SK-N-SH (cell line): ENCODE results near the gene SMAD7. TPM values are rescaled to one million over a fixed set of nuclear protein-coding genes. Genes with fewer than 3 reads are reported as not detected.

Source experiments
- CTCF ChIA-PET: fragments of 300-600, 350-600 bp; formaldehyde crosslinking; extraction: SDS; loops from one replicate; lab custom pipeline; 2021; lab: Yijun Ruan, JAX
- POLR2A ChIA-PET: fragments of 350-600 bp; sonication (Branson Sonifier 250); formaldehyde crosslinking; extraction: SDS; loops from one replicate; lab custom pipeline; 2020; ENCODE audit warnings: antibody characterized with exemption, inconsistent platforms; lab: Yijun Ruan, JAX
- DNase-seq: peaks from one replicate; pipeline ENCODE4 v3.0.0; 2012
- H2AFZ ChIP-seq: fragments of 200-600 bp; sonication (generic); 2 replicates; pipeline ENCODE4 v1.8.1; 2016; ENCODE audit warnings: antibody characterized with exemption, mild to moderate bottlenecking, low read depth
- H3F3A ChIP-seq: fragments of 200-600 bp; sonication (generic); replicated peaks from 2 replicates; pipeline ENCODE3; 2016; ENCODE audit warnings: antibody characterized with exemption, mild to moderate bottlenecking; ENCODE audit not compliant: insufficient read depth
- H3K27ac ChIP-seq, 2 experiments: fragments of 200-500 bp in 1 of 2; fragments of 200-600 bp in 1 of 2; sonication (Bioruptor generic) in 1 of 2; sonication (generic), shearing (Covaris generic) in 1 of 2; 2 replicates each; pipeline versions ENCODE4 v1.5.1 to v1.6.1; 2014 to 2016; ENCODE audit warnings: low read depth in 2 of 2, inconsistent platforms in 1 of 2, low read length in 1 of 2, mild to moderate bottlenecking in 1 of 2, mixed read lengths in 1 of 2
- H3K27me3 ChIP-seq: fragments of 200-600 bp; sonication (generic), shearing (Covaris generic); 2 replicates; pipeline ENCODE4 v1.6.1; 2016; ENCODE audit warnings: mixed run types; ENCODE audit not compliant: insufficient read depth
- H3K36me3 ChIP-seq, 2 experiments: fragments of 200-500 bp in 1 of 2; fragments of 200-600 bp in 1 of 2; sonication (Bioruptor generic) in 1 of 2; sonication (generic) in 1 of 2; replicated peaks in 1 of 2; 2 replicates each; pipeline versions ENCODE3 to v1.5.1; 2014 to 2016; ENCODE audit warnings: low read length in 1 of 2, mild to moderate bottlenecking in 1 of 2; ENCODE audit not compliant: insufficient read depth in 2 of 2, control insufficient read depth in 1 of 2
- H3K4me1 ChIP-seq, 2 experiments: fragments of 200-500 bp in 1 of 2; fragments of 200-600 bp in 1 of 2; sonication (Bioruptor generic) in 1 of 2; sonication (generic), shearing (Covaris generic) in 1 of 2; 2 replicates each; pipeline versions ENCODE4 v1.5.1 to v1.6.1; 2014 to 2016; ENCODE audit warnings: low read depth in 1 of 2, low read length in 1 of 2, mixed run types in 1 of 2; ENCODE audit not compliant: insufficient read depth in 2 of 2, control insufficient read depth in 1 of 2
- H3K4me2 ChIP-seq: fragments of 200-600 bp; sonication (generic), shearing (Covaris generic); 2 replicates; pipeline ENCODE4 v1.6.1; 2017; ENCODE audit warnings: mixed run types
- H3K4me3 ChIP-seq, 2 experiments: fragments of 200-500 bp in 1 of 2; fragments of 200-600 bp in 1 of 2; sonication (Bioruptor generic) in 1 of 2; sonication (generic), shearing (Covaris generic) in 1 of 2; 2 replicates each; pipeline versions ENCODE4 v1.5.1 to v1.8.1; 2014 to 2016; ENCODE audit warnings: low read depth in 2 of 2, inconsistent platforms in 1 of 2, low read length in 1 of 2, mild to moderate bottlenecking in 1 of 2, mixed read lengths in 1 of 2, moderate library complexity in 1 of 2
- H3K79me2 ChIP-seq: fragments of 200-600 bp; sonication (generic); 2 replicates; pipeline ENCODE4 v1.8.1; 2017; ENCODE audit warnings: mild to moderate bottlenecking; ENCODE audit not compliant: insufficient read depth
- H3K9ac ChIP-seq: fragments of 200-600 bp; sonication (generic); 2 replicates; pipeline ENCODE4 v1.6.1; 2017; ENCODE audit warnings: mixed run types
- H3K9me2 ChIP-seq: fragments of 200-600 bp; sonication (generic); 2 replicates; pipeline ENCODE4 v1.6.1; 2017; ENCODE audit warnings: mixed run types
- H3K9me3 ChIP-seq: fragments of 200-600 bp; sonication (generic); 2 replicates; pipeline ENCODE4 v1.6.1; 2017; ENCODE audit warnings: mixed run types, mild to moderate bottlenecking, moderate library complexity
- H4K20me1 ChIP-seq: fragments of 200-600 bp; sonication (generic); 2 replicates; pipeline ENCODE4 v1.6.1; 2017; ENCODE audit warnings: mild to moderate bottlenecking, mixed run types; ENCODE audit not compliant: insufficient read depth
- CHD2 ChIP-seq: fragments of 150-350 bp; IDR thresholded peaks from 2 replicates; pipeline ENCODE4 v1.6.1; 2018; ENCODE audit warnings: low read length; ENCODE audit not compliant: partially characterized antibody
- ELF1 ChIP-seq: IDR thresholded peaks from 2 replicates; pipeline ENCODE4 v1.4.0; 2012
- EP300 ChIP-seq, 2 experiments: IDR thresholded peaks; 2 replicates each; pipeline versions ENCODE4 v1.4.0 to v1.6.1; 2012; ENCODE audit warnings: borderline replicate concordance in 1 of 2, low read depth in 1 of 2, low read length in 1 of 2
- EZH2phosphoT487 ChIP-seq: fragments of 200-600 bp; sonication (generic); IDR thresholded peaks from 2 replicates; pipeline ENCODE4 v1.6.1; 2017; ENCODE audit warnings: low read depth, mixed run types, mild to moderate bottlenecking, antibody characterized with exemption, moderate library complexity, borderline replicate concordance
- FOXJ3 ChIP-seq: sonication (generic); formaldehyde crosslinking; IDR thresholded peaks from 2 replicates; pipeline ENCODE4 v1.5.1; 2020; ENCODE audit warnings: mild to moderate bottlenecking, missing genetic modification reagents
- FOXM1 ChIP-seq: IDR thresholded peaks from 2 replicates; pipeline ENCODE4 v1.4.0; 2012; ENCODE audit warnings: low read depth, mild to moderate bottlenecking
- GABPA ChIP-seq: IDR thresholded peaks from 2 replicates; pipeline ENCODE4 v1.4.0; 2012; ENCODE audit warnings: low read depth, mild to moderate bottlenecking
- IRF3 ChIP-seq: fragments of 150-350 bp; IDR thresholded peaks from 2 replicates; pipeline ENCODE4 v1.6.1; 2016; ENCODE audit warnings: mild to moderate bottlenecking, low read depth, low read length
- JUND ChIP-seq: IDR thresholded peaks from 2 replicates; pipeline ENCODE4 v1.4.0; 2012
- NFIC ChIP-seq: IDR thresholded peaks from 2 replicates; pipeline ENCODE4 v1.4.0; 2012; ENCODE audit warnings: borderline replicate concordance
- POLR2AphosphoS5 ChIP-seq: IDR thresholded peaks from 2 replicates; pipeline ENCODE4 v1.6.1; 2012; ENCODE audit warnings: low read depth, low read length
- RXRA ChIP-seq: IDR thresholded peaks from 2 replicates; pipeline ENCODE4 v1.4.0; 2012; ENCODE audit warnings: low read depth, mild to moderate bottlenecking, borderline replicate concordance
- SIN3A ChIP-seq: IDR thresholded peaks from 2 replicates; pipeline ENCODE4 v1.6.1; 2012; ENCODE audit warnings: low read depth, mild to moderate bottlenecking, low read length, moderate library complexity, borderline replicate concordance
- SMC3 ChIP-seq: IDR thresholded peaks from 2 replicates; pipeline ENCODE4 v1.6.1; 2012; ENCODE audit warnings: low read depth, low read length, improper control_type of control experiment
- TAF1 ChIP-seq: IDR thresholded peaks from 2 replicates; pipeline ENCODE4 v1.6.1; 2012; ENCODE audit warnings: low read depth, mild to moderate bottlenecking, low read length, moderate library complexity, borderline replicate concordance
- TEAD4 ChIP-seq: IDR thresholded peaks from 2 replicates; pipeline ENCODE4 v1.4.0; 2012; ENCODE audit warnings: mild to moderate bottlenecking, borderline replicate concordance; ENCODE audit not compliant: insufficient read depth
- USF1 ChIP-seq: IDR thresholded peaks from 2 replicates; pipeline ENCODE4 v1.4.0; 2012; ENCODE audit warnings: low read depth, borderline replicate concordance
- USF2 ChIP-seq: fragments of 150-350 bp; IDR thresholded peaks from 2 replicates; pipeline ENCODE4 v1.6.1; 2017; ENCODE audit warnings: antibody characterized with exemption, low read length, low read depth, borderline replicate concordance
- WGBS: methylation state at CpG from one replicate; pipeline ENCODE4 v1.1.6; 2017; ENCODE audit warnings: low lambda C conversion rate; 5-methylcytosine and 5-hydroxymethylcytosine counted together
- polyA plus RNA-seq, 3 experiments: library from polyadenylated mRNA; depleted of rRNA; stranded (reverse); fragments of >200 nt; gene quantifications; 2 replicates each; pipeline ENCODE4 v1.2.3, GENCODE V29; 2012

The SMAD7 gene
- polyA plus RNA-seq (2012; rRNA removed) = 19.1 and 20.0 TPM in 2 replicates
- 11.3 and 14.5 TPM in 2 replicates for polyA plus RNA-seq (2012; cell fraction: cytosol; rRNA removed)
- 15.2 and 26.8 TPM in 2 replicates for polyA plus RNA-seq (2012; cell fraction: nucleus; rRNA removed)

GRCh38 chr18:48950536-48951447, at the start of gene SMAD7:
Gene SMAD7, minus strand, starts transcription at chr18:48950965. Its CDS starts 541 bp downstream, at chr18:48950424.
- peaks cover 53% of the 10 kb centered on the region for H4K20me1 ChIP-seq
- H3K9me2 ChIP-seq = no peaks in the 10 kb centered on the region
- peak within 1 kb of the TSS; percentile 92 to 98 for H3K4me3 ChIP-seq
- WGBS = 1% methylated on average over 30 of the region's 71 CpGs
- DNase-seq = peak; percentile 52
- TF ChIP-seq POLR2AphosphoS5 (0 out of 2 replicates have a peak, but pooled peaks have one; percentile 1), GABPA (no peak), RXRA (no peak), USF2 (no peak), IRF3 (no peak), ELF1 (no peak), TEAD4 (no peak), FOXJ3 (no peak), FOXM1 (no peak), TAF1 (no peak), USF1 (no peak), NFIC (0 out of 2 replicates have a peak, but pooled peaks have one; percentile 2), EP300 (IDR thresholded peaks at IDR 0.05; ENCODE audit: borderline replicate concordance in 1 of 2, low read depth in 1 of 2, low read length in 1 of 2) (no peak), SIN3A (0 out of 2 replicates have a peak, but pooled peaks have one; percentile 39), JUND (no peak), EZH2phosphoT487 (no peak), SMC3 (no peak), CHD2 (no peak)
- TF ChIP-seq, all 33 proteins: peak for 3
- Histone ChIP-seq H2AFZ (no peak within 1 kb of the TSS), H3K4me2 (peak within 1 kb of the TSS; percentile 91), H3K4me1 (peaks cover 14 to 20% of the 10 kb centered on the region in 2 experiments), H3K27ac (peak within 1 kb of the TSS; percentile 84 to 96), H3K9me3 (no peaks in the 10 kb centered on the region), H3K27me3 (no peaks in the 10 kb centered on the region), H3K36me3 (peaks cover 15 to 41% of the 10 kb centered on the region in 2 experiments), H3K79me2 (peaks cover 78% of the 10 kb centered on the region), H3F3A (peaks cover 67% of the 10 kb centered on the region), H3K9ac (peak within 1 kb of the TSS; percentile 91)
- ChIA-PET CTCF (interaction anchor here (0.6 to 2.6 kb wide), 15 partner anchors 11 to 475 kb away, joined by 3 to 11 read pairs (median 4); no protein-coding TSS in a partner anchor), POLR2A (interaction anchor here (1.7 to 1.9 kb wide), 2 partner anchors 25 to 174 kb away, joined by 5 to 7 read pairs; no protein-coding TSS in a partner anchor)
